COLO668 (cell line): ENCODE results near the gene ROBO3.

Experiments
- DNase-seq: peaks from one replicate; lab custom pipeline; 2025; ENCODE audit not compliant: unreplicated experiment; lab: John Stamatoyannopoulos, UW

Gene ROBO3, protein sequence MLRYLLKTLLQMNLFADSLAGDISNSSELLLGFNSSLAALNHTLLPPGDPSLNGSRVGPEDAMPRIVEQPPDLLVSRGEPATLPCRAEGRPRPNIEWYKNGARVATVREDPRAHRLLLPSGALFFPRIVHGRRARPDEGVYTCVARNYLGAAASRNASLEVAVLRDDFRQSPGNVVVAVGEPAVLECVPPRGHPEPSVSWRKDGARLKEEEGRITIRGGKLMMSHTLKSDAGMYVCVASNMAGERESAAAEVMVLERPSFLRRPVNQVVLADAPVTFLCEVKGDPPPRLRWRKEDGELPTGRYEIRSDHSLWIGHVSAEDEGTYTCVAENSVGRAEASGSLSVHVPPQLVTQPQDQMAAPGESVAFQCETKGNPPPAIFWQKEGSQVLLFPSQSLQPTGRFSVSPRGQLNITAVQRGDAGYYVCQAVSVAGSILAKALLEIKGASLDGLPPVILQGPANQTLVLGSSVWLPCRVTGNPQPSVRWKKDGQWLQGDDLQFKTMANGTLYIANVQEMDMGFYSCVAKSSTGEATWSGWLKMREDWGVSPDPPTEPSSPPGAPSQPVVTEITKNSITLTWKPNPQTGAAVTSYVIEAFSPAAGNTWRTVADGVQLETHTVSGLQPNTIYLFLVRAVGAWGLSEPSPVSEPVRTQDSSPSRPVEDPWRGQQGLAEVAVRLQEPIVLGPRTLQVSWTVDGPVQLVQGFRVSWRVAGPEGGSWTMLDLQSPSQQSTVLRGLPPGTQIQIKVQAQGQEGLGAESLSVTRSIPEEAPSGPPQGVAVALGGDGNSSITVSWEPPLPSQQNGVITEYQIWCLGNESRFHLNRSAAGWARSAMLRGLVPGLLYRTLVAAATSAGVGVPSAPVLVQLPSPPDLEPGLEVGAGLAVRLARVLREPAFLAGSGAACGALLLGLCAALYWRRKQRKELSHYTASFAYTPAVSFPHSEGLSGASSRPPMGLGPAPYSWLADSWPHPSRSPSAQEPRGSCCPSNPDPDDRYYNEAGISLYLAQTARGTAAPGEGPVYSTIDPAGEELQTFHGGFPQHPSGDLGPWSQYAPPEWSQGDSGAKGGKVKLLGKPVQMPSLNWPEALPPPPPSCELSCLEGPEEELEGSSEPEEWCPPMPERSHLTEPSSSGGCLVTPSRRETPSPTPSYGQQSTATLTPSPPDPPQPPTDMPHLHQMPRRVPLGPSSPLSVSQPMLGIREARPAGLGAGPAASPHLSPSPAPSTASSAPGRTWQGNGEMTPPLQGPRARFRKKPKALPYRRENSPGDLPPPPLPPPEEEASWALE (N-terminal part only)

DNA sequence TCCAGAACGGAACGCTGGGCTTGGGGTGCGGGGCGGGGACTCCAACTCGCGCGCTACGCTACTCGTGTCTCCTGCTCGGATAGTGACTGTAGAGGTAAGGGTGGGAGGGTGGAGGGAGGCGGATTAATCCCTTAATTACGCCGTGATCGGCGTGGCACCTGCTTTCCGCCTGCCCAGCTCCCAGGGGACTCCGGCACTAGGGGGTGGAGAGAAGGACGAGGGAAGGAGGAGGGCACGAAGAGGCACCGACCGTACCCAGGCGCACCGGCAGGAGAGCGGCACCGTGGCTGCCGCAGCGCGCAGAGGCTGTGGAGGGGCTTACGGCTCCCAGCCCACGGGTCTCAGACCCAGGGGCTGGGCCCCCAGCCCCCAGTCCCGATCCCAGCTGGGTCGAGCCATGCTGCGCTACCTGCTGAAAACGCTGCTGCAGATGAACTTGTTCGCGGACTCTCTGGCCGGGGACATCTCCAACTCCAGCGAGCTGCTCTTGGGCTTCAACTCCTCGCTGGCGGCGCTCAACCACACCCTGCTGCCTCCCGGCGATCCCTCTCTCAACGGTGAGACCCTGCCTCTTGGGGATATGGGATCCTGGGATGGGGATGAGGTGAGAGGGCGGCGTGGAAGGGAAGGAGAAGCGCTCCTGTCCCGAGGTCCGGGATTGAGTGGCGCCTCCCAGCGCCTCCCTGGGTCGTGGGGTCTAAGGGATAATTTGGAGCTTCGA, at the start of gene ROBO3:
TSS of gene ROBO3 (plus strand) at position 252 of the 721 bp plus-strand sequence. CDS start at position 398, 146 bp downstream.
- no peak for DNase-seq

DNA sequence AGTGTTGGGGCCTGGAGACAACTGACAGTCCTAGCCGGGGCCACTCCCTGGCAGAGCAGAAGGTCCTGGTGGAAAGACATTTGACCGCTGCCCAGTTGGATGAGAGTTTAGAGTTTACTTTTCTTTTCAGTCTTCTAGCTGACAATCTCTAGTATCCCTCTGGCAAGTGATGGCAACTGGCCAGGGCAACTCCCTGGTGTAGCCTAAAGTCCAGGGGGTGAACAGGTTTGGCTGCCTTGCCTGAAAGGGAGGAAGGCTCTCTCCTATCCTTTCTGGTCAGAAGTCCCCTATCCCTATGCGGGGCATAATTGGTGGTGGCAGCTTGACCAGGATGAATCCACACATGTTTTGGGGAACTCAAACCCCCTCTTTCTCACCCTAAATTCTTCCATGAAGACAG, 48.2 kb upstream of the ROBO3 start:
- no peak for DNase-seq

DNA sequence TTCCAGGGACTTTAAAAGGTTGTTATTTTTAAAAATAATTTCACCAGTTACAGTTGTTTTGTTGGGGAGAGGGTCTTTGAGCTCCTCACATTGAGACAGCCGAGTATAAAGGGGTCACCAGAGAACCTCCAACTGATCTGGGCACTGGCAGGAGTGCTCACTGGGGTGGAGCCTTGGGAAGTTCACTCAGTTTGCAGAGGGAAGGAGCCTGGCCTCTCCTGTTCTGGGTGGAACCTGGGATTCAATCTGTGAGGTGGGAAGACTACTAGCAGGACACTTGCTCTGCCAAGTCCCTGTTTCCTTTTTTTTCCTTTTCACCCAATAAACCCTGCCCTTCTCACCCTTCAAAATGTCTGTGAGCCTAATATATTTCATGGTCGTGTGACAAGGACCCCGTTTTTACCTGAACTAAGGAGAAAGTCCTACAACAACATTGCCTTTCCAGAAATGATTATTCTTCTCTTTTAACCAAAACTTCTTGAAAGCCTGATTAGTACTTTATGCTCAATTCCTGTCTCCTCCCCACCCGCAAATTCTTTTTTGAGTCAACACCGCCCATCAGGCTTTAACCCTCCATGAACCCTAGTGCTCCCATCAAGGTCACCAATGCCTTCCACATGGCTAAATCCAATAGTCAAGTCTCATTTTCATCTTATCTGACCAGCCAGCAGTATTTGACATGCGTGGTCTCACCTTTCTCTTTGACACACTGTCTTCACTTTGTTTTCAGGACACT, 43.1 kb upstream of the ROBO3 start:
- no peak for DNase-seq

DNA sequence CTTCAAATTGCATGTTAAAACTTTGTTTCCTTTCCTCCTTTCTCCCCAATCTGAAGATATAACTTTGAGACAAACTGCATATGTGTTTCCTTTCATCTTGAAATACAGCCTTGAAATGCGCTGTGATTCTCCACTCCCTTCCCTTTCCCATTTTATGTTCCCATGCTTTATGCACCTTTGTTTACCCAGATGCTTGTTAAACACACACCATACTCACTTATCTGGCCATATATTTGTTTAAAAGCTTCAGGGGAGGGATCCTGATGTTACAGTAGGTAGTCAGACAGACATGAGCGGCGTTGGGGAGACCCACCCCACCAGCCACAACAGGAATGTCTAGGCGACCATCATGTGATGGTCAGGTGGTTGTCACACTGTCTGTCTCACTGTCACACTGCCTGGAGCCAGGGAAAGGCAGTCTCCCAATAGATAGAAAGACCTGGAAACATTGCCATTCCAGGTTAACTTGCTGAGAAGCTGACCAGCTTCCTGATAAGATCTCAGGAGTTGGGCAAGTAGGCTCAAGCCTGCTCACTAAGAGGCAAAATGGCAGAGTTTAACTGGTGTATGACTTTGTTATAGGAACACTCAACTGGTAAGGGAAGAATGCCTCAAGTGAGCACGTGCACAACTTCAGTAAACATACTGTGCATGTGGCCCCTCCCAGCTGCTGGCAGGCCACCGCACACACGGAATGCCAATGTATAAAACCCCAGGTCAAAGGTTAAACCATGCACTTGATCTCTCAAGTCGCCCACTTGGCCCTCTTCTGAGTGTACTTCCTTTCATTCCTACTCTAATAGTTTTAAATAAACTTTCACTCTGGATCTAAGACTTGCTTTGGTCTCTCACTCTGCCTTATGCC, 41.5 kb upstream of the ROBO3 start:
- DNase-seq = peak; percentile 35

DNA sequence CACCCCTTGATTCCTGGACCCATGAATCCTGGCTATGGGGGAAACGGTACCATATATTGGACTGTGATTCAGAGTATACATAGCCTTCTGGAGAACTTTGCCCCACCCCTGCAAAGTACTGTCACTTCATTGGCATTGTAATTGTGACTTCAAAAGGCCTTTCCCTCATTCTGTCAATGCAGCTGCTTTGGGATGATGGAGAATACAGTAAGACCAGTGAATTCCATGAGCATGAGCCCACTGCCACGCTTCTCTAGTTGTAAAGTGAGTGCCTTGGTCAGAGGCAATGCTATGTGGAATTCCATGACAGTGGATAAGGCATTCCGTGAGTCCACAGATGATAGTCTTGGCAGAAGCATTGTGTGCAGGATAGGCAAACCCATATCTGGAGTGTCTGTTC, 39.4 kb upstream of the ROBO3 start:
- no peak for DNase-seq

DNA sequence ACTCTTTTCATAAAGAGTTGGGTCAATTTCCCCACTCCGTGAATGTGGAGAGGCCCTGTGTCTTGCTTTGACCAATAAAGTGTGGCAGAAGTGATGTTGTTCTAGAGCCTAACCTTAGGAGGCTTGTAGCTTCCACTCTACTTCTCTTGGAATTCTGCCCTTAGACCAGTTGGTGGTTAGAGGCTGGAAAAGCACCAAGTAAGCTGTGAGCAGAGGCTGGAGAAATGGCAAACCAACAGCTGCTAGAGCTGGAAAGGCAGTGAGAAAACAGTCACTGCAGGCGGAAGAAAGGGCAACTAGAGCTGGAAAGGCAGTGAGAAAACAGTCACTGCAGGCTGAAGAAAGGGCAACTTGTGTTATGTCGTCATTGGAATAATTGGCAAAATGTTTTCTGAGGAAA, 35.2 kb upstream of the ROBO3 start:
- DNase-seq = no peak

DNA sequence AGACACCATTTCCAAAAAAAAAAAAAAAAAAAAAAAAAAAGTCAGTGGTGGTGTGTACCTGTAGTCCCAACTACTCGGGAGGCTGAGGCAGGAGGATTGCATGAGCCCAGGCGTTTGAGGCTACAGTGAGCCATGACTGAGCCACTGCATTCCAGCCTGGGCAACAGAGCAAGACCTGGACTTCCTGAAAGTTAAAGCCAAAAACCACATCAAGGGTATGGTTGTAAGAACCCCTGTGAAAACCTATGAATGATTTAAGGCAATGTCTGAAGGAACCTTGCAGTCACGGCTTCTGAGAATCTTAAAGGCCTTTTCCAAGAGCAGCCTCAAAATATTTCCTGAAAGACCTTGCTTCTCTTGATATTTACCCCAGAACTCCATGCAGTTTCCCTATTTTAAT, 34.5 kb upstream of the ROBO3 start:
- no peak for DNase-seq

DNA sequence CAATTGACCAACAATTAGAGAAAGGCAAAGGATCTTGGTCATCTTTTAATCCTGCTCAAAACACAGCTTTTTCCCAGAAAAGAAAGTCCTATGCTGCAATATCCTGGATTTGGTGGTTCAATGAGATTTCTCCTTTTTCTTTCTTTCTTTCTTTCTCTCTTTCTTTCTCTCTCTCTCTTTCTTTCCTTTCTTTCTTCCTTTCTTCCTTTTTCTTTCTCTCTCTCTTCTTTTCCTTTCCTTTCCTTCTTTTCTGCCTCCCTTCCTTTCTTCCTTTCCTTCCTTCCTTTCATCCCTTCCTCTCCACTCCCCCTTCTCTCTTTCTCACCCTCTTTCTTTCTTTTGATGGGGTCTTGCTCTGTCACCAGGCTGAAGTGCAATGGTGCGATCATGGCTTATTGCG, 33.3 kb upstream of the ROBO3 start:
- DNase-seq = no peak

DNA sequence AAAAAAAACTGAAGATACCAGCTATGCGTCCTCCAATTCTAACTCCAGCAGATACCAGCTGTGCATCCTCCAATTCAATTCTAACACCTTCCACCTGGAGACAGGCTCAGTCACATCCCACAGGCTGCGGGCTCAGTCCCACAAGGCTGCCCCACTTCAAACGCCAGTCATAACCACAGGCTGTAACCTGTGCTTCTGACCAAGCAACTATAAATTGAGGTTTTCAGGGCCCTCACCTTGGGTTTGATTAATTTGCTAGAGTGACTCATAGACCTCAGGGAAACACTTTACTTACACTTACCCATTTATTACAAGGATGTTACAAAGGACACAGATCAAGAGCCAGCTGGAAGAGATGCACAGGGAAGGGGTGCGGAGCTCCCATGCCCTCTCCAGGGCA, 32.7 kb upstream of the ROBO3 start:
- no peak for DNase-seq

DNA sequence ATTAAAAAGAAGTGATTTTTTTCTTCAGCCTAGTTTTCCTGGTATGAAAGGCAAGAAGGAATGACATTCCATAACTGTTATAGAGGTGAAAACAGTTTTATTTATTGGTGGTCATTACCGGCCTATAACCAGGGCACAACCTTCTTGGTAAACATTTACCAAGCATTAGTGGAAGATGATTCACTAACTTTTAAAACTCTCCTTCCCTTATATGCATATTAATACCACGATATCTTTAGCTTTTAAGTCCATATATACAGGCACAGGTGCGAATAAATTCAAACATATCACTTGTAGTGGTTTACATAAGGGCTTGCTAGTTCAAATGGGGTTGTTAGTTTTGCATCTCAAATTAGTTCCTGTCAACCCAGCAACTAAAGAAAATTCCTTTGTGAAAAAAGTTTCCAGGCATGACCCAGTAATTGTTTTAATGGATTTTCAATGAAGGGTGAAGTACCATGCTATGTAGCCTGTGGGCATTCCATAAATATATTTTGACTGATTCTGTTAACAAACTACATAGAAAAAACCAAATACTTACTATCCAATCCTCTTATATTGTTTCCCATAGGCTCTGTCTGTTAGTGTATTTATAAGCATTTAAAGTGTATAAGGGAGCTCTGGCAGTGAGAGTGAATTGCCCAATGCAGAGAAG, 30.6 kb upstream of the ROBO3 start:
- DNase-seq = no peak

DNA sequence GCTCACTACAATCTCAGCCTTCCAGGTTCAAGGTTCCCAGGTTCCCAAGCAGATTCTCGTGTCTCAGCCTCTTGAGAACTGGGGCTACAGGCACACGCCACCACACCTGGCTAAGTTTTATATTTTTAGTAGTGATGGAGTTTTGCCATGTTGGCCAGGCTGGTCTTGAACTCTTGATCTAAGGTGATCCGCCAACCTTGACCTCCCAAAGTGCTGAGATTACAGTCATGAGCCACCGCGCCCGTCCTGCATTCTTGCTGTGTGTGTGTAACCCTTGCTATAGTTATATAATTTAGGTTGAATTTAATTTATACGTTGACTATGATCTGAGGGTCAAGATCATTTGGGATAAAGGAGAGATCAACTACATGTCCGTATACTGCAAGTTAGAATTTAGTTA, 29.3 kb upstream of the ROBO3 start:
- no peak for DNase-seq

DNA sequence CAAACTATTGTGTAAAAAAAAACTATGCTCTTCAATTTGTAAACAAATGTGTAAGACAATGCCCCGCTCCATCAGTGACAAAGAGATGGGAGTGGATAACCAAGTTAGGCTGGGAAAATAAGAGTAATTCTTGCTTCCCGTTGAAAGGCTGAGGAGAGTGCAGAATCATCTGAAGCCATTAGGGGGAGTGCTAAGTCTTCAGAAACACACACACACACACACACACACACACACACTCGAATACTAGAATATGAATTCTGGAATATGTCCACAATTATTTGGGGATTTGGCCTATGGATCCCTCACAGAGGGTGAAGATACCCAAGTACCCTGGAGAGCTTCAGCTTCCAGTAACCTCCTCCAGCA, 27.8 kb upstream of the ROBO3 start:
- DNase-seq = peak; percentile 4

DNA sequence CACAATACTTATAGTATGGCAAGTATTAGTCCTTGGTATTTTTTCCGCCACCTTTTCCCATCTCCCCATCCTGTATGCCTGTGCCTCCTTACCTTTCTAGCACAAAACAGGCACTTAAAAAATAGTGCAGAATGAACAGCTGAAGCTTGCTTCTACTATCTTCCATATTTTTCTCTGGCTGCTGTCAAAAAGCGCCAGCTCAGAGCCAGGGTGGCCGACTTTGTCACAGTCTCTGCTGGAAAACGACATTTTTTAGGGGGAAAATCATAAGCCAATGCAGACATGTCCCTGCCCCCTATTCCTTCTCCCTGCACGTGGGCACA, 26.5 kb upstream of the ROBO3 start:
- DNase-seq = no peak

DNA sequence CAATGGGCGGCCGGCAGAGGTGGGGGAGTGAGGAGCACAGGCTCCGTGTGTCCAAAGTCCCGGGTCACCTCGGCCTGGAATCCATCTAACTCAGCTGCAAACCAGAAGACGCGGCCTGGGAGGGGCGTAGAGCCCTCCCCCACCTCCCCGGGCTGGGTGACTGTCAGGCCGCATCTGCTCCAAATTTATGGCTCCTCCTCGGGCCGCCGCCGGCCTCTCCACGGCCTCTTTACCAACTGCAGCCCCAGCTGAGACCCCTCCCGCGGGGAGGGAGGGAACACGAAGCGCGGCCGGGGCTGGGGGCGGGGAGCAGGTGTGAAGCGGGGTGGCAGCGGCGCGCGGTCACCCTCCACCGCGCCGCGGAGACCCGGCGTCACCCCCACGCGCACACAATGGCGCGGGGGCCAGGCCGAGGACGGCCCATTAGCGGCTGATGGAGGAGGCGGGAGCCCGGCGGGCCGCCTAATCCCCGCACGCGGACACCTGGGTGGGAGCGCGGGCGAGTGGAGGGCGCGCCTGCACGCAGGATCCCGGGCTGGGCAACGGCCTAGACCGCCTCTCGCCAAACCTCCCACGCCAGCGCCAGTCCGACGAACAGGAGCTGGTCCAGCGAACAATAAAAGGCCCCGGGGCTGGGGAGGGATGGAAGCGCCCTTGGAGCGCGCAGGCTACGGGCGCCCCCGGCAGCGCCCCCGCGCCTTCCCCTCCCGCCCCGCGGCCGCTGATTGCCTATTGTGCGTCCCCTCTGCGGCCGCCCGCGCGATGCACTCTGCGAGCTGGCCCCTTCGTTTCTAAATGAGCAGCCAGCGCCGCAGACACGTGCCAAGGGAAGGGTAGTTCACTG, 25.9 kb upstream of the ROBO3 start:
- DNase-seq = peak; percentile 22

DNA sequence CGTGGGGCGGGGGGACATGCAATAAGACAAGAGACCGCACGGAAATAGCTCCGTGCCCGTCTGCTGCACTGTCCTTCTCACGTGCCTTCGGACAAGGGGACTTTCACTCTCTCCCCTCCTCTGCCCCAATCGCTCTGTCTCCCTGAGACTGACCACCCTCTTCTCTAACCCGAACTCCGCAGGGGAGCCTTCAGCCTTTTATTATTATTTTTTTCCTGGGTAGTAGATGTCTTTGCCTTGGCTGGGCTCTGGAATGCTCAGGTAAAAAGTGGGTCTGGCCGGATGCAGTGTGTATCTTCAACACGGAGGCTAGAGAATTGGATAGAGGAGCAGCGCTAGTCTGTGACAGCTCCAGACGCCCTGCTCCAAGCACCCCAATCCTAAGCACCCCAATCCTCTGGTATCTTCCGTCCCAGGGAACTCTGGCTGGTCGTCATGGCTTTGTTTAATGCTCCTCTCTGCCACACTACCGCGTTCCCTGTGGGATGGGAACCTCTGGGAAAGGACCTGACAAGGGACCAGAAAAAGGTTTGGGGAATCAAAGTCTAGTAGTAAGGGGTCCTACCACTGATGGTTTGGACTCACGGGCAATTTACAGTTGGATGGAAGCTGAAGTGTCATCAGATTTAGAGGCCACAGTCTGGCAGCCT, 25.1 kb upstream of the ROBO3 start:
- no peak for DNase-seq

DNA sequence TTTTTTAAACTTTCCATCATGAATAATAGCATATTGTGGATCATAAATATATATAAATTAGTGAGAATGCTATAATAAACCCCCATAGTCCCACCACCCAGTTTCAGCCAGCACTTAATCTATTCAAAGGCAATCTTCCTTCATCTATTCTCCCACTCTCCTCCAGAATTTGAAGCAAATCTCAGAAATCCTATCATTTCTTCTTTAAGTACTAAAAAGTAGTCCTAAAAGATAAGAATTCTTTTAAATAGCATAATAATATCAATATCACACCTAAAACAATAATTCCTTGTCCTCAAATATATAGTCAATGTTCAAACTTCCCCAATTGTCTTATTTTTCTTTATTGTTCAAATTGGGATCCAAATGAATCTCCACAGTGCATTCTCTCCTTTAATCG, 24.6 kb upstream of the ROBO3 start:
- DNase-seq = no peak

DNA sequence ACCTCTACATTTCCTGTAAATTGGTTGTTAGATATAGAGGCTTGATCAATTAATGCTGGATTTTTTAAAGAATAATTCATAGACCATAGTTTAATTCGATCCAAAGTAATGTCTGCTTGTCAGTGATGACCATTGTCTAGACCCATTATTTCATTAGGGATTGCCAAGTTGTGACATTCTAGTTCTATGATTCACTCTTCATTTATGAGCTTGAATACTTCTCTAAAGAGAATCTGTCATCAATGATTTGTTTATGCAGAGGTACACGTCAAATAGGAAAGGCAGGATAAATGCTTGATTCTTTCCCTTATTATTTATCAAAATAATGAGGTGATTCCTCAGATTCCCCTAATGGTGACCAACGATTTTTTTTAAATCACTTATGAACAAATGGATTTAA, 24.0 kb upstream of the ROBO3 start:
- DNase-seq = no peak
